ENCODE data around the gene SLC2A4RG. TPM values are rescaled to one million over a fixed set of nuclear protein-coding genes. Genes with fewer than 3 reads are reported as not detected.
"Not testable (repeated sequence)": the region's sequence is repeated elsewhere in the genome, so short reads cannot be mapped to it uniquely, and the experiment has no call there.

Gene SLC2A4RG
- total RNA-seq, 8 experiments from 2014 or later, result 19.8 to 57.5 (median 36.4) TPM

- in situ Hi-C loops (cut with MboI; ENCODE audit: low pct_unique_long_range_greater_than_20kb in 2 of 9, low sequenced_read_pairs in 9 of 9, unreplicated experiment in 9 of 9), result no loop called here
- WGBS, 10 experiments, result 50 to 100% (median 80%) methylated on average over 1 to 10 of the region's 12 CpGs
- no peak for ATAC-seq (replicated peaks in 6 of 8)
- Histone ChIP-seq H3K27ac (no peak overlapping the region), H3K4me1 (replicated peaks in 1 of 2) (peaks cover 12 to 22% of the 10 kb centered on the region in 2 donors), H3K4me3 (no peak overlapping the region)
These were observed 28.4 kb upstream of the SLC2A4RG start for GRCh38 chr20:63711085-63711645.

- H3K27ac ChIP-seq, result no peak overlapping the region
- H3K4me1 ChIP-seq (replicated peaks in 1 of 2), result peaks cover 7 to 16% of the 10 kb centered on the region in 2 donors
- no peak for ATAC-seq (replicated peaks in 6 of 8)
- in situ Hi-C loops (cut with MboI; ENCODE audit: low pct_unique_long_range_greater_than_20kb in 2 of 9, low sequenced_read_pairs in 9 of 9, unreplicated experiment in 9 of 9), result no loop called here
- H3K4me3 ChIP-seq, result no peak overlapping the region
- WGBS, 10 experiments, result 50 to 100% (median 100%) methylated on average over 1 of the region's 1 CpG; no CpG with 5 or more reads in 3 of the 10 experiments
These were observed 27.4 kb upstream of the SLC2A4RG start for GRCh38 chr20:63712191-63712590.

GRCh38 chr20:63714858-63715257 lies 24.7 kb upstream of the SLC2A4RG start:
- no peak overlapping the region for H3K4me3 ChIP-seq
- ATAC-seq (replicated peaks in 6 of 8), result no peak
- peaks cover 0 to 4% of the 10 kb centered on the region in 2 donors for H3K4me1 ChIP-seq (replicated peaks in 1 of 2)
- no peak overlapping the region for H3K27ac ChIP-seq
- WGBS, 10 experiments, result 95 to 100% (median 100%) methylated on average over 1 to 5 of the region's 5 CpGs; no CpG with 5 or more reads in 1 of the 10 experiments
- in situ Hi-C loops (cut with MboI; ENCODE audit: low pct_unique_long_range_greater_than_20kb in 2 of 9, low sequenced_read_pairs in 9 of 9, unreplicated experiment in 9 of 9), result no loop called here

GRCh38 chr20:63718996-63719395 lies 20.6 kb upstream of the SLC2A4RG start:
- no peak for ATAC-seq (replicated peaks in 6 of 8)
- in situ Hi-C loops (cut with MboI; ENCODE audit: low pct_unique_long_range_greater_than_20kb in 2 of 9, low sequenced_read_pairs in 9 of 9, unreplicated experiment in 9 of 9), result no loop called here
- Histone ChIP-seq H3K4me3 (no peak overlapping the region), H3K4me1 (replicated peaks in 1 of 2) (no peaks in the 10 kb centered on the region), H3K27ac (no peak overlapping the region)
- WGBS, 10 experiments, result 92 to 100% (median 100%) methylated on average over 1 to 2 of the region's 2 CpGs

GRCh38 chr20:63722967-63723622 lies 16.5 kb upstream of the SLC2A4RG start:
- H3K4me1 ChIP-seq (replicated peaks in 1 of 2); H3K27ac ChIP-seq; in situ Hi-C loops (cut with MboI; ENCODE audit: low pct_unique_long_range_greater_than_20kb in 2 of 9, low sequenced_read_pairs in 9 of 9, unreplicated experiment in 9 of 9); H3K4me3 ChIP-seq: not testable (repeated sequence)
- WGBS, 10 experiments, result 50 to 100% (median 84%) methylated on average over 1 to 2 of the region's 2 CpGs; no CpG with 5 or more reads in 4 of the 10 experiments
- peak in 1 of 8 experiments; percentile 15 for ATAC-seq (replicated peaks in 6 of 8)

GRCh38 chr20:63730189-63730733 lies 9.3 kb upstream of the SLC2A4RG start:
- H3K4me3 ChIP-seq; H3K27ac ChIP-seq; H3K4me1 ChIP-seq (replicated peaks in 1 of 2); in situ Hi-C loops (cut with MboI; ENCODE audit: low pct_unique_long_range_greater_than_20kb in 2 of 9, low sequenced_read_pairs in 9 of 9, unreplicated experiment in 9 of 9); ATAC-seq (replicated peaks in 6 of 8): not testable (repeated sequence)
- WGBS, 10 experiments, result 82 to 100% (median 91%) methylated on average over 1 to 13 of the region's 18 CpGs; no CpG with 5 or more reads in 1 of the 10 experiments

GRCh38 chr20:63731410-63731809 lies 8.2 kb upstream of the SLC2A4RG start:
- Histone ChIP-seq H3K4me3 (no peak overlapping the region), H3K27ac (no peak overlapping the region), H3K4me1 (replicated peaks in 1 of 2) (no peaks in the 10 kb centered on the region)
- no peak for ATAC-seq (replicated peaks in 6 of 8)
- WGBS, 10 experiments, result 80 to 100% (median 92%) methylated on average over 1 to 4 of the region's 5 CpGs; no CpG with 5 or more reads in 7 of the 10 experiments
- in situ Hi-C loops (cut with MboI; ENCODE audit: low pct_unique_long_range_greater_than_20kb in 2 of 9, low sequenced_read_pairs in 9 of 9, unreplicated experiment in 9 of 9), result no loop called here

GRCh38 chr20:63732118-63733095 lies 7.2 kb upstream of the SLC2A4RG start:
- Histone ChIP-seq H3K27ac (no peak overlapping the region), H3K4me1 (replicated peaks in 1 of 2) (peaks cover 0 to 4% of the 10 kb centered on the region in 2 donors), H3K4me3 (no peak overlapping the region)
- in situ Hi-C loops (cut with MboI; ENCODE audit: low pct_unique_long_range_greater_than_20kb in 2 of 9, low sequenced_read_pairs in 9 of 9, unreplicated experiment in 9 of 9), result no loop called here
- 50 to 100% (median 88%) methylated on average over 1 to 17 of the region's 38 CpGs; no CpG with 5 or more reads in 1 of the 10 experiments for WGBS, 10 experiments
- ATAC-seq (replicated peaks in 6 of 8), result no peak

GRCh38 chr20:63733117-63733516 lies 6.5 kb upstream of the SLC2A4RG start:
- WGBS, 10 experiments, result 75 to 100% (median 100%) methylated on average over 1 to 2 of the region's 13 CpGs; no CpG with 5 or more reads in 7 of the 10 experiments
- H3K4me1 ChIP-seq (replicated peaks in 1 of 2), result peaks cover 2 to 11% of the 10 kb centered on the region in 2 donors
- in situ Hi-C loops (cut with MboI; ENCODE audit: low pct_unique_long_range_greater_than_20kb in 2 of 9, low sequenced_read_pairs in 9 of 9, unreplicated experiment in 9 of 9), result no loop called here

GRCh38 chr20:63733579-63734081 lies 5.9 kb upstream of the SLC2A4RG start:
- WGBS, 10 experiments, result 60 to 100% (median 94%) methylated on average over 1 to 5 of the region's 18 CpGs; no CpG with 5 or more reads in 6 of the 10 experiments
- peaks cover 7 to 16% of the 10 kb centered on the region in 2 donors for H3K4me1 ChIP-seq (replicated peaks in 1 of 2)
- no peak for ATAC-seq (replicated peaks in 6 of 8)
- in situ Hi-C loops (cut with MboI; ENCODE audit: low pct_unique_long_range_greater_than_20kb in 2 of 9, low sequenced_read_pairs in 9 of 9, unreplicated experiment in 9 of 9), result no loop called here
- H3K27ac ChIP-seq, result no peak overlapping the region
- H3K4me3 ChIP-seq, result no peak overlapping the region

More at GRCh38 chr20:63733117-63733516, 6.5 kb upstream of the SLC2A4RG start:
- Histone ChIP-seq H3K4me3 (no peak overlapping the region), H3K27ac (no peak overlapping the region)
- no peak for ATAC-seq (replicated peaks in 6 of 8)

GRCh38 chr20:63734111-63734945 lies 5.2 kb upstream of the SLC2A4RG start:
- Histone ChIP-seq H3K27ac (no peak overlapping the region), H3K4me3 (no peak overlapping the region), H3K4me1 (replicated peaks in 1 of 2) (peaks cover 8 to 18% of the 10 kb centered on the region in 2 donors)
- ATAC-seq (replicated peaks in 6 of 8), result no peak
- in situ Hi-C loops (cut with MboI; ENCODE audit: low pct_unique_long_range_greater_than_20kb in 2 of 9, low sequenced_read_pairs in 9 of 9, unreplicated experiment in 9 of 9), result no loop called here
- WGBS, 10 experiments, result 87 to 100% (median 97%) methylated on average over 2 to 15 of the region's 25 CpGs; no CpG with 5 or more reads in 5 of the 10 experiments

All from motor neuron (in vitro differentiated cells).